Kidney (tissue), 22 donors: ENCODE measurements around the gene HOXB3. TPM values are rescaled to one million over a fixed set of nuclear protein-coding genes. Genes with fewer than 3 reads are reported as not detected.

Source experiments
- DNase-seq, 5 donors: peaks; one replicate each; pipeline ENCODE4 v3.0.0-alpha.2; 2013 to 2020
- FAIRE-seq: peaks from 2 replicates; lab custom pipeline; 2012; peaks lifted over from hg19 to GRCh38; lab: Jason Lieb, UNC
- H3K27ac ChIP-seq, 2 donors: one replicate each; pipeline ENCODE4 v1.7.0; 2013; ENCODE audit warnings: low read depth in 2 of 2, low read length in 2 of 2, inconsistent platforms in 1 of 2
- H3K27me3 ChIP-seq: one replicate; pipeline ENCODE4 v1.7.1; 2013; ENCODE audit warnings: low read length, inconsistent platforms; ENCODE audit not compliant: control insufficient read depth, insufficient read depth
- H3K36me3 ChIP-seq, 3 donors: one replicate each; pipeline versions ENCODE4 v1.7.0 to v1.7.1; 2013; ENCODE audit warnings: low read length in 3 of 3, control low read depth in 1 of 3, inconsistent platforms in 1 of 3; ENCODE audit not compliant: insufficient read depth in 3 of 3, control insufficient read depth in 2 of 3
- H3K4me1 ChIP-seq, 3 donors: one replicate each; pipeline versions ENCODE4 v1.7.0 to v1.7.1; 2013; ENCODE audit warnings: low read length in 3 of 3, inconsistent platforms in 1 of 3, low read depth in 1 of 3; ENCODE audit not compliant: control insufficient read depth in 2 of 3, insufficient read depth in 2 of 3
- H3K4me3 ChIP-seq, 3 donors: one replicate each; pipeline versions ENCODE4 v1.7.0 to v1.8.1; 2013; ENCODE audit warnings: low read length in 3 of 3, control low read depth in 1 of 3, inconsistent platforms in 1 of 3
- H3K9ac ChIP-seq, 3 donors: one replicate each; pipeline versions ENCODE4 v1.7.0 to v1.7.1; 2013; ENCODE audit warnings: low read length in 3 of 3, control low read depth in 1 of 3, inconsistent platforms in 1 of 3
- H3K9me3 ChIP-seq, 3 donors: one replicate each; pipeline versions ENCODE4 v1.7.0 to v1.7.1; 2013; ENCODE audit warnings: low read length in 3 of 3, control low read depth in 1 of 3, inconsistent platforms in 1 of 3; ENCODE audit not compliant: control insufficient read depth in 2 of 3, insufficient read depth in 1 of 3
- CTCF ChIP-seq: IDR thresholded peaks from 3 replicates; pipeline ENCODE4 v1.5.1; 2012; ENCODE audit warnings: mild to moderate bottlenecking, moderate library complexity, borderline replicate concordance; ENCODE audit not compliant: insufficient read depth; ENCODE audit errors: extremely low read depth
- intact Hi-C: fragments of 100-400 bp; cut with DNase I; formaldehyde crosslinking; loops from one replicate; pipeline ENCODE4 v1.11.1; 2022
- long read RNA-seq, 10 donors: library from polyadenylated mRNA in 1 of 10; unstranded in 1 of 10; transcript quantifications; one replicate each; pipeline ENCODE4 v2.0.0 and lab custom pipeline, GENCODE V29; 2021 to 2026
- polyA plus RNA-seq: library from polyadenylated mRNA; stranded (reverse); fragments of 350-450 nt; fragmentation: Illumina TruSeq; extraction: RNeasy Lipid Tissue Mini Kit (QIAGEN cat#74804); gene quantifications from one replicate; pipeline ENCODE4 v1.2.3, GENCODE V29; 2014; ENCODE audit warnings: low read depth, low replicate concordance; ENCODE audit not compliant: insufficient read depth
- total RNA-seq: library from RNA; stranded (reverse); fragmentation: NEBNext Ultra II Directional; extraction: Animal tissue kit (Norgen Biotek cat#: 25700); gene quantifications from one replicate; pipeline ENCODE4 v1.2.1, GENCODE V29; 2021
- donor health status: control.
- donor health status: control.
- donor health status: control.
- donor health status: control.
- donor health status: control.
- donor health status: DM: yes; HTN: yes; CAD: no.
- donor health status: Normal renal cell carcinoma (clear cell type).

Gene HOXB3
- total RNA-seq (99.0 TPM), polyA plus RNA-seq (12.1 TPM)
- long read RNA-seq, donor 1, full-length matches to known transcripts = 10 of 10 reads
- long read RNA-seq, donor 1, partial matches to known transcripts = 0 of 10 reads
- long read RNA-seq, donor 1, other reads (novel, unspliced or antisense) = 0 of 10 reads
- long read RNA-seq, donor 2, full-length matches to known transcripts = 8 of 13 reads
- long read RNA-seq, donor 2, partial matches to known transcripts = 5 of 13 reads
- long read RNA-seq, donor 2, other reads (novel, unspliced or antisense) = 0 of 13 reads
- long read RNA-seq, donor 3, full-length matches to known transcripts = 19 of 19 reads
- long read RNA-seq, donor 3, partial matches to known transcripts = 0 of 19 reads
- long read RNA-seq, donor 3, other reads (novel, unspliced or antisense) = 0 of 19 reads
- long read RNA-seq, donor 4, full-length matches to known transcripts = 12 of 12 reads
- long read RNA-seq, donor 4, partial matches to known transcripts = 0 of 12 reads
- long read RNA-seq, donor 4, other reads (novel, unspliced or antisense) = 0 of 12 reads
- long read RNA-seq, donor 5, full-length matches to known transcripts = 1 of 1 reads
- long read RNA-seq, donor 5, partial matches to known transcripts = 0 of 1 reads
- long read RNA-seq, donor 5, other reads (novel, unspliced or antisense) = 0 of 1 reads
- long read RNA-seq, donor 6, full-length matches to known transcripts = 5 of 5 reads
- long read RNA-seq, donor 6, partial matches to known transcripts = 0 of 5 reads
- long read RNA-seq, donor 6, other reads (novel, unspliced or antisense) = 0 of 5 reads
- long read RNA-seq, donor 7, full-length matches to known transcripts = 2 of 54 reads
- long read RNA-seq, donor 7, partial matches to known transcripts = 13 of 54 reads
- long read RNA-seq, donor 7, other reads (novel, unspliced or antisense) = 39 of 54 reads
- long read RNA-seq, donor 8, full-length matches to known transcripts = 6 of 17 reads
- long read RNA-seq, donor 8, partial matches to known transcripts = 11 of 17 reads
- long read RNA-seq, donor 8, other reads (novel, unspliced or antisense) = 0 of 17 reads
- long read RNA-seq, donor 9, full-length matches to known transcripts = 5 of 36 reads
- long read RNA-seq, donor 9, partial matches to known transcripts = 0 of 36 reads
- long read RNA-seq, donor 9, other reads (novel, unspliced or antisense) = 31 of 36 reads
- long read RNA-seq, donor 10, full-length matches to known transcripts = 13 of 75 reads
- long read RNA-seq, donor 10, partial matches to known transcripts = 56 of 75 reads
- long read RNA-seq, donor 10, other reads (novel, unspliced or antisense) = 6 of 75 reads

- Histone ChIP-seq H3K36me3 (peaks cover 0 to 3% (median 1%) of the 10 kb centered on the region in 3 donors), H3K27ac (peak within 1 kb of the TSS; percentile 93 to 98), H3K4me3 (peak within 1 kb of the TSS; percentile 69 to 93 (median 87)), H3K27me3 (no peaks in the 10 kb centered on the region), H3K9ac (peak within 1 kb of the TSS; percentile 86 to 95 (median 91)), H3K4me1 (peaks cover 3 to 18% (median 7%) of the 10 kb centered on the region in 3 donors), H3K9me3 (no peaks in the 10 kb centered on the region)
- FAIRE-seq (no peak), DNase-seq (peak; percentile 85 to 98 (median 94))
- TF ChIP-seq CTCF = no peak
- intact Hi-C loops = loop anchor here (10.0 kb wide), 1 partner anchor 255 kb away; no protein-coding TSS in a partner anchor
These were observed at the start of gene HOXB3 for GRCh38 chr17:48589831-48590606. TSS of gene HOXB3 (minus strand) at chr17:48590241. CDS start at chr17:48552474, 37,767 bp downstream.

GRCh38 chr17:48639136-48639535, 49.1 kb upstream of the HOXB3 start:
- H3K4me3 ChIP-seq = no peak overlapping the region
- DNase-seq (peak in 1 of 5 donors; percentile 38), FAIRE-seq (no peak)
- H3K4me1 ChIP-seq = no peaks in the 10 kb centered on the region
- H3K27ac ChIP-seq = no peak overlapping the region
- intact Hi-C loops = no loop called here
- H3K9me3 ChIP-seq = no peaks in the 10 kb centered on the region
- no peaks in the 10 kb centered on the region for H3K36me3 ChIP-seq
- no peak for TF ChIP-seq CTCF
- peaks cover 51% of the 10 kb centered on the region for H3K27me3 ChIP-seq
- no peak overlapping the region for H3K9ac ChIP-seq
